ENCODE data around the gene MAFB.
A peak's percentile ranks its signal among the peaks of the same experiment; 100 is the strongest.

MAFB gene

GRCh38 chr20:40687384-40688128 lies 1.5 kb downstream of the MAFB start (continued):
- TF ChIP-seq ZNF391 (tag by site-specific recombination; IDR thresholded peaks at IDR 0.05; ENCODE audit: borderline replicate concordance, low read depth) (no peak), ZBTB26 (tag by site-specific recombination; optimal IDR thresholded peaks at IDR 0.05) (peak; percentile 74), ZNF664 (tag by site-specific recombination; IDR thresholded peaks at IDR 0.05) (no peak), ZNF513 (tag by site-specific recombination; IDR thresholded peaks at IDR 0.05) (no peak), ZBTB44 (tag by site-specific recombination; IDR thresholded peaks at IDR 0.05) (no peak), ZSCAN16 (tag by site-specific recombination; IDR thresholded peaks at IDR 0.05) (no peak), BCL6B (tag by site-specific recombination; IDR thresholded peaks at IDR 0.05) (no peak), EGR2 (tag by site-specific recombination; IDR thresholded peaks at IDR 0.05; ENCODE audit: low read depth) (peak; percentile 79), ZNF24 (tag by site-specific recombination; IDR thresholded peaks at IDR 0.05) (no peak), ZNF596 (tag by site-specific recombination; IDR thresholded peaks at IDR 0.05) (no peak), ZNF548 (tag by site-specific recombination; IDR thresholded peaks at IDR 0.05) (no peak), ZNF501 (tag by site-specific recombination; IDR thresholded peaks at IDR 0.05) (no peak), ZNF785 (tag by site-specific recombination; IDR thresholded peaks at IDR 0.05) (no peak), ZNF626 (tag by site-specific recombination; IDR thresholded peaks at IDR 0.05) (no peak), PBX3 (CRISPR knock-in tag; IDR thresholded peaks at IDR 0.05) (no peak; the same call in 1 of the 2 replicates), HOXC10 (CRISPR knock-in tag; IDR thresholded peaks at IDR 0.05) (no peak), ZNF830 (tag by site-specific recombination; IDR thresholded peaks at IDR 0.05; ENCODE audit: low read depth) (no peak), ZNF585B (tag by site-specific recombination; IDR thresholded peaks at IDR 0.05) (no peak), ZNF248 (tag by site-specific recombination; IDR thresholded peaks at IDR 0.05) (no peak), ZNF292 (tag by site-specific recombination; IDR thresholded peaks at IDR 0.05; ENCODE audit: borderline replicate concordance, low read depth) (no peak), SCRT2 (tag by site-specific recombination; IDR thresholded peaks at IDR 0.05) (peak; percentile 58), ZNF394 (tag by site-specific recombination; IDR thresholded peaks at IDR 0.05; ENCODE audit: borderline replicate concordance) (peak; percentile 60; the same call in 1 of the 2 replicates), ZNF560 (tag by site-specific recombination; IDR thresholded peaks at IDR 0.05; ENCODE audit: borderline replicate concordance) (no peak), ZFP3 (tag by site-specific recombination; IDR thresholded peaks at IDR 0.05; ENCODE audit: low read depth) (no peak), ZNF138 (tag by site-specific recombination; IDR thresholded peaks at IDR 0.05; ENCODE audit: borderline replicate concordance) (no peak), ZBTB6 (tag by site-specific recombination; IDR thresholded peaks at IDR 0.05) (no peak), ZNF610 (tag by site-specific recombination; IDR thresholded peaks at IDR 0.05; ENCODE audit: borderline replicate concordance) (no peak), ZNF704 (tag by site-specific recombination; IDR thresholded peaks at IDR 0.05) (no peak), GFI1B (tag by site-specific recombination; IDR thresholded peaks at IDR 0.05) (no peak)

Data from HEK293 (cell line).